COR-L47 (cell line): ENCODE data around the gene APOL3.
A peak's percentile ranks its signal among the peaks of the same experiment; 100 is the strongest.
"Not testable (repeated sequence)": the region's sequence is repeated elsewhere in the genome, so short reads cannot be mapped to it uniquely, and the experiment has no call there.

Experiments used
- DNase-seq: peaks from one replicate; lab custom pipeline; 2025; lab: John Stamatoyannopoulos, UW

APOL3 gene, protein sequence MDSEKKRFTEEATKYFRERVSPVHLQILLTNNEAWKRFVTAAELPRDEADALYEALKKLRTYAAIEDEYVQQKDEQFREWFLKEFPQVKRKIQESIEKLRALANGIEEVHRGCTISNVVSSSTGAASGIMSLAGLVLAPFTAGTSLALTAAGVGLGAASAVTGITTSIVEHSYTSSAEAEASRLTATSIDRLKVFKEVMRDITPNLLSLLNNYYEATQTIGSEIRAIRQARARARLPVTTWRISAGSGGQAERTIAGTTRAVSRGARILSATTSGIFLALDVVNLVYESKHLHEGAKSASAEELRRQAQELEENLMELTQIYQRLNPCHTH

DNA sequence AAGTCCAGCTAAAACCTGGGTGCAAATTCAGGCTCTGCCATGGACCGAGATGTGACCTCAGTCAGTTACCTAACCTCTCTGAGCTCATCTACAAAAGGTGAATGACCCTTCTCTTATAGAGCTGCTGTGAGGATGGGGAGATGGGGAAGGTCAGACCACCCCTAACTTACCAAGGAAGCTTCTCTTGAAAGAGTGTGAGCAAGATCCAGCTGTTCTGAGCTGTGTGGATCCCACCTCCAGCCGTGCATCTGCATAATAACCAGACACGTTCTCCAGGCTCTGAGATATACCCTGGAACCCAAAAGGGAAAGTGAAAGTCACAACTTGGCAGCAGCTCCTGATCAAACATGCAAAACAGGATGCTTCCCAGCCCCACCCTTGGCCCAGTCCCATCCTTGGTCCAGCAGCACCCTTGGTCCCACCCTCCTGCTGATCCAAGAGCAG lies at the start of gene APOL3:
Gene APOL3 (minus strand): TSS at position 257 of the 444 bp plus-strand sequence. CDS start 11,700 bp downstream, outside the sequence.
- DNase-seq, result no peak

DNA sequence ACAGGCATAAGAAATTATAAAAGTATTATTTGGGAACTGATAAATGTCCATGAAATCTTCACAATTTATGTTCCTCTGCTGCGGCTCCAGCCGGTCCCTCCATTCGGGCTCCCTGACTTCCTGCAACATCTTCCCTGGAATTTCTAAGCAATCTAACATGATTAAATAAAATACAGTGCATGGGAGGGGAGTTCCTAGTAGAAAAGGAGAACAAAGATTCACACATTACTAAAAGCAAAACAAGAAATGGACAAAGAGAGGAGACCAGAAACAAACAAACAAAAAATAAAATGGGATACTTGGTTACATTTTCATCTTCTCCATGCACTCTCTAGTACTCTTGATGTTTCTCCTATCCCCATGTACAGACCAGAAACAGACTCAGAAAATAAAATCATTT lies 49.7 kb upstream of the APOL3 start:
- DNase-seq, result no peak

GRCh38 chr22:36209488-36209908 lies 48.9 kb upstream of the APOL3 start:
- not testable (repeated sequence) for DNase-seq

DNA sequence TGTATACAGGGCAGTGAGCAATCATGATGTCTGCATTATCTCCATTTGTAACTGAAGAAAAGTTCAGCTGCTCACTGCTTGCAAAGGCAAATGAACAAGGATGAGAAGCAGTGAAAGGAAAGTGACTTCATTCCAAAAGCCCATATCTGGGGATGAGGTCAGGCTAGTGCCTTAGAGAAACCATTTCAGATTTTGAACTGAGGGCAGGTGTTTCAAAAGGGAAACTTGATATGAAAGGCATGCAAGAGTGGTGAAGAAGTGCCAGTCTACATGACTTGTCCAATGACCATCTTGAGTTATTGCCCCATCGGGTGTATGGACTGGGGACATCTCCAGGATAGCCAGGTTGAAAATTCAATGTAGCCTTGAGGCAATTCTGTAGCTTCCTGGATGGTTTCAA lies 48.4 kb upstream of the APOL3 start:
- no peak for DNase-seq

DNA sequence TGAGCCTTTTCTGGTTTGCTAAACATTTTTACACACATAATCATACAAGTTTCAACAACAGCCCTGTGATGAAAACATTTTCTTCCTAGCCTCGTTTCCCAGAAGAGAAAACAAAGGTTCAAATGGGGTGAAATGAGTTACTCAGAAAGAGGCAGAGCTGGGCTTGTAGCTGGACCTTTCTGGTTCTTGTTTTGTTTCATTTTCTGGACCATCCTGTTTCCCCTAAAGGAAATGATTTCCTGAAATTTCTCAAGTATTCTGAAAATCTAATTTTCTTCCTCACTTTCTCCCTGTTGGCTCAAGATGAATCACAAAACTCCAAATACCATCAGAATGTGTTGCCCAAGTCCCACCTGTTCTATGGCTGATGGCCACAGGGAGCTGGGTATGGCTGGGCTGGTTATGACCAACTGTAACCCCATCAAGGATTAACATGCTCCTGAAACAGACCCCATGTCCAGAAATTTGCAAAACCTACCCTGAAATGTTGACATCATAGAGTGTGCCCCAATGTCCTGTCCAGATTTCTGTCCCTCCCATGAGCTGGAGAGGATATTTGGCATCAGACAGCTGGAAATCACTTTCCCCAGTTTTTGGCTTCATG lies 47.7 kb upstream of the APOL3 start:
- no peak for DNase-seq

DNA sequence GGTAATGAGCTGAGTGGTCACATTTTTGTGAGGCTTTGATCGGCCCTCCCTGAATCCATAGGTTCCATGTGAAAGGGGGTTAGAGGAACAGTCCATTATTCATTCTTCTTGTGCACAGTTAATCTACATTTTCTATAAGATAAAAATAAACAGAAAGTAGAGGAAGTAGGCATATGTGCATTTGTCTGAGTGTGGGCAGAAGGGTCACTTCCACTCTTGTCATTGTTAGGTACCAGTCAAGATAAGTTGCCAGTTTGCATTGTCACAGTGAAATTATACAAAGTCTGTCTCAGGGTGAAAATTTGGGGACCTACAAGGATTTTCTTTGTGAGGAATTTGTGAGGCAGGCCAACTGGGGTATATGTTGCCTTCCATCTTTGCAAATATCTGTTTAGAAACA lies 45.7 kb upstream of the APOL3 start:
- DNase-seq, result no peak

GRCh38 chr22:36205573-36205972 lies 45.0 kb upstream of the APOL3 start:
- DNase-seq, result not testable (repeated sequence)

DNA sequence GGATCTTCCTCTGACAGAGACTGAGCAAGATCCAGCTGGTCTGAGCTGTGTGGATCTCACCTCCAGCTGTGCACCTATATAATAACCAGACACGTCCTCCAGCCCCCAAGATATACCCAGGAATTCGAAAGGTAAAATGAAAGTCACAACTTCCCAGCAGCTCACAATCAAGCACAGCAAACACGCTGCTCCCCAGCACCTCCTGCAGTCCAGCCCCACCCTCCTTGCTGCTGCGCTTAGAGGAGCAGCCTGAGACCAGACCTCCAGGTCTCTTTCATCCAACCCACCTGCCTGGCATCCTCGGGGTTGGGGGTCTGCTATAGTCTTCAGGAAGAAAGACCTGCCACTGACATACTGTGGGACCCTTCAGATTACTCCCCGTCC lies 44.1 kb upstream of the APOL3 start:
- no peak for DNase-seq

DNA sequence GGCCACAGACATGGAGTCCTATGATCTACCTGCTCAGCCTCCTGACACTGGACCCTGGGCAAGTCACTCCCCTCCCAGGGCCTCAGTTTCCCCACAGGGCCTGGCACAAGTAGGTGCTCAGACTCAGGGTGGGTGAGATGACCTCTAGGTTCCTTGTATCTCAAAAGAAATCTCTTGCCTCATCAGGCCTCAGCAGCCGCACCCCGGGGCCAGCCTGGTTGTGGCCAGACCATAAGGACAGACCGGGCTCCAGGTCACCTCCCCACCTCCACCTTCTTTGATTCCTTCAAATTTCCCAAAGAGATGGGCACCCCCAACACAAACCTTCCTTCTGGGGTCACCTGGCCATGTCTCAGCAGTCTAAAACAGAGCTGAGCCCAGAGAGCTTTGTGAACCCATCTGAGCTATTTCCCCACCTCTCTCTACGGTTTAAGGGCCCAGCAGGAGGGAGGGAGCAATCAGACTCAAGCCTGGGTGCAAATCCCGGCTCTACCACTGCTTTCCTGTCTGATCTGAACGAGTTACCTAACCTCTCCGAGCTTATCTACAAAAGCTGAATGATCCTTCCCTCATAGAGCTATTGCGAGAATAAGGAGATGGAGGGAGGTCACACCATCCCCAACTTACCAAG lies 43.6 kb upstream of the APOL3 start:
- no peak for DNase-seq

GRCh38 chr22:36203441-36203840 lies 42.9 kb upstream of the APOL3 start:
- DNase-seq, result peak; percentile 85

DNA sequence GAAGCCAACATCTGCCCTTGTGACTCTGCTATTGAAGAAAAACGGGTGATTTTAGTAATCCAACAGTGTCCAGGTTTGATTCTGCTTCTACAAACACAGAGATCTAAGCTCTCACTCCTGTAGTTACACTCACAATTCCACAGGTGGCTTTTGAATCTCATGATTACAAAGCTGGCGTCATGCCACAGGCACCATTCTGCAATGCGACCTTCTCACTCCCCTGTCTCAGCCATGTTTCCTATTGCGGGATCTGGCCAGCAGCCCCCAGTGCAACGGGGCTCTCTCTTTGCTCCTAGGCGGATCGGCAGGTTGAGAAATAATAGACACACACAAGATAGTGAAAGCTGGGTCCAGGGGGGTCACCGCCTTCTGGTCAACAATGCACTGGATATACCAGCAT lies 42.4 kb upstream of the APOL3 start:
- peak; percentile 85 for DNase-seq

GRCh38 chr22:36201630-36202319 lies 41.2 kb upstream of the APOL3 start, which contains the start of gene APOL4:
TSS of gene APOL4 (minus strand) at chr22:36201809. CDS start at chr22:36201734, 75 bp downstream.
- DNase-seq, result peak; percentile 78

- not testable (repeated sequence) for DNase-seq
Observed at GRCh38 chr22:36201025-36201424, 40.5 kb upstream of the APOL3 start.

GRCh38 chr22:36199001-36199551 lies 38.5 kb upstream of the APOL3 start:
- DNase-seq, result no peak

DNA sequence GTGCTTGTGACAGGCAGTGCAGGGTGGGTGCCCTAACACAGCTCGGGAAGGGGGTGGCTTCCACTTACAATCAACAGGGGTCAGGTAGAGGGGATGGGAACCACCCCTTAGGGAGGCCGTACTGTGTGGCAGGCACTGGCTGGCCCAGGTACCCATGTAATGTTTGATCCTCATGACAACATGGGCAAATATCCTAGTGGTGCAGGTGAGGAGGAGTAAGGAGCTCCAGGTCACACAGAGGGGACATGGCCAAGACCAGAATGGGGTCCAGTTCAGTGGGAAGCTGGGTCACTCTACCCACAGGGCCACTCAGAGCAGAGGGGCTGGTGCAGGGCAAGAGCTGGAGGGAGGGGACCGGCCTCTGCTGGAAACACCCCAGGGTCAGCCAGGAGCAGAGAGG lies 38.0 kb upstream of the APOL3 start:
- DNase-seq, result no peak

DNA sequence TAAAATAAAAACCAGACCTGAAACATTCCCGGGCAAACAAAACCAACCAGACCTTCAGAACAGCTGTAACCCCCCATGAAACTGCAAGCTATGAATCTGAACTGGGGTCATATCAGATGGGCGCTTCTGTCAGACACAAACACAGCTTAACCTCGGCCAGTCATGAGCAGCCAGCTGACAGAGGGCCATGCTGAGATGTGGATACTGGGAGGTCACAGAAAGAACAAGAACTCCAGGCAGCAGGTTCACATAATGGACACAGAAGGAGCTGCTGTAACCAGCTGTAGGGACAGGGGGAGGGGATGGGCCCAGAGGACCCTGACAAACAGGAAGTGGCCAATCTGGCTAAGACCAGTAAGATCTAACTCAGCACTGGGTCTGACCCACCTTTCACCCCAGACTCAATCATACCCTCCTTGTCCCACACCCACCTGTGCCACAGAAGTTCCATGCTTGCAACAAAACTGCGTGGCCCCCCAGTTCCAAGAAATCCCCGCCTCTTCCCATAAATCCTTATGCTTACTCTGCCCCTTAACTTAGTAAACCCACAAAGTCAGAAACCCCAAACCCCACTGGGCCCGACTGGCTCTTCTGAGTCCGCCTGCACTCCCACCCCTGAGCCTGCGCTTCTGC lies 37.1 kb upstream of the APOL3 start:
- peak; percentile 24 for DNase-seq

DNA sequence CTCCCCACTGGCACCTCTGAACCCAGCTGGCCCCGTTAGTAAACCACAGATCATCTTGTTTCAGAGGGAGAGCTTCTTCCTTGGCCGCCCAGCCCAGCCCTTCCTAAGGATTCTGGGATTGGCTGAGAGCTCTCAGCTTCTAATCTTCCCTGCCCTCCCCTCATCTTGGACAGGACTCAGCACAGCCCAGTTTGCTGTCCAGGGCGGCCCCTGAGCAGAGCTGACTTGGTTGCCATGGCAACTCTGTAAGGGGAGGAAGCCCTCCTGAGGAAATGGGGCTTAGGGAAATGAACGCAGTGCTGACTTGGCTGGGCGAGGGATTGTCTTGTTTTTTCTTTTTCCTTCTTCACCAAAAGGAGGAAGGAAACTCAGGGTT lies 36.5 kb upstream of the APOL3 start:
- DNase-seq, result peak; percentile 73

DNA sequence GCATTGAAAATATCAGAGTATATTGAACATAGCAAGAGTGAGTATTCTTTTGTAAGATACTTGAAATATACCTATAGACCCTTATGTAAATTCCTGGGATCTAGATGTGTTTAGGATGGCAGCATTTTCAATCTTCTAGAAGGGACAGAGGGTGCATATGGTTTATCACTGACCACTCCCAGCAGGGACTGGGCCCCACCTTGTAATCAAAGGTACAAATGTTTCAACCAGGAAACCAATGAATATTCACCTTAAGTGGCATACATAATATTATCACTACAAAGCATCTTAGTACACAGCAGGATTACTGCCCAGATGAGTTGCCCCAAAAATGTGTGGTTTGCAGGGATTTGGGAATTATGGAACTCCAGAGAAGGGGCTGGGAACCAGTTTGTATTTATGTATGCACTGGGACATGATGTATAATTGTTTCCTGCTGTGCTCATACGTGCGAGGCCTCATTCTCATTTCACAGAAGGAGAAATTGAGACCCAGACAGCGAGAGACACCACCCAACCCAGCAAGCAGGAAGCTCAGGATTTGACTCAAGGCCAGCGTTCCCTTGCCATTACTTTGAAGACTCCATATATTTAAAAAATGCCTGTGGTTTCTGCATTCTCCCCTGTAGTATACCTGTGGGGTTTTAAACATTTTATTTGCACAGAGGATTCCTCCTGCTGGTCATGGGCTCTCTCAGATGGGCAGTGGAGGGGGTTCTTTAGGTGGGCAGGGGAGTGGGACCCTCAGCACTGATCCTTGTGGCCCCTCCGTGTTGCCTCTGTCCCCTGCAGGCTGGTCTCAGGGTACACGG lies 35.9 kb upstream of the APOL3 start:
- DNase-seq, result peak; percentile 12

DNA sequence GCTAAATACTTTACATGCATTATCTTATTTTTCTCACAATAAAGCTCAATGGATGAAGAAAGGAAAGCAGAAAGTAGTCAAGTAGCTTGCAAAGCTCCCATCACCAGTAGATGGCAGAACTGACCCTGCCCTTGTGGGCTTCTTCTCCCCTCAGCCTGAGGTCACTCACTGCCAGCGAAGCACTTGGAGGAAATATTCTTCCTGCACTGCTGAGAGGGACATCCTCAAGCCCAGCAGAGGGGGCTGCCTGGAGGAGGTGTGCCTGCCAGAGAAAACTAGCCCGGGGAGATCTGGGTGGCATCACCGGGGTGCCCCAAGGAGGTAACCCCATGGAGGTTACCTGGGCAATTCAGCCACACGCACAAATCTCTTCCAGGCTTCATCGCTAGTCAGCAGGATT lies 34.4 kb upstream of the APOL3 start:
- DNase-seq, result peak; percentile 55

- DNase-seq, result no peak
Observed at GRCh38 chr22:36194385-36194784, 33.8 kb upstream of the APOL3 start.

- DNase-seq, result no peak
Observed at GRCh38 chr22:36193577-36193976, 33.0 kb upstream of the APOL3 start.
